GM18505 (cell line): Measurements from ENCODE around the gene PRSS36.

ENCODE experiments used
- ATAC-seq: cut with Tn5 transposase; IDR thresholded peaks from one replicate; pipeline ENCODE4 v1.9.1; 2021; ENCODE audit not compliant: unreplicated experiment
- POLR2A ChIP-seq: IDR thresholded peaks from 4 replicates; pipeline ENCODE4 v1.6.1; 2011; ENCODE audit warnings: borderline replicate concordance; ENCODE audit not compliant: insufficient read depth, insufficient read length; ENCODE audit errors: extremely low read depth

The PRSS36 gene

DNA sequence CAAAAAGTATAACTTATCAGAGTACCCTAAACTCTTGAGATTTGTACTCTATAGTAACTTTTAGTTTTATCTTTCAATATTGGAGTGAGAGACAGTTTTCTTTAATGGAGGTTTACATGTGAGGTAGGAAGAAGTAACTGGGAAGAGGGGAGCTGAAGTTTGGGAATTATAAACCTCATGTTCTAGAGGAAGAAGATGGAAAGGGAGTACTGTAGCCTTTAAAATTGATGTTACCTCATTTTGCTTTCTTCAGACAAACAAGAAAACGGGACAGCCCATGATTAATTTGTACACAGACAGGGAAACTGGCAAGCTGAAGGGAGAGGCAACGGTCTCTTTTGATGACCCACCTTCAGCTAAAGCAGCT, 39.5 kb upstream of the PRSS36 start:
- no peak for ATAC-seq
- no peak for TF ChIP-seq POLR2A

DNA sequence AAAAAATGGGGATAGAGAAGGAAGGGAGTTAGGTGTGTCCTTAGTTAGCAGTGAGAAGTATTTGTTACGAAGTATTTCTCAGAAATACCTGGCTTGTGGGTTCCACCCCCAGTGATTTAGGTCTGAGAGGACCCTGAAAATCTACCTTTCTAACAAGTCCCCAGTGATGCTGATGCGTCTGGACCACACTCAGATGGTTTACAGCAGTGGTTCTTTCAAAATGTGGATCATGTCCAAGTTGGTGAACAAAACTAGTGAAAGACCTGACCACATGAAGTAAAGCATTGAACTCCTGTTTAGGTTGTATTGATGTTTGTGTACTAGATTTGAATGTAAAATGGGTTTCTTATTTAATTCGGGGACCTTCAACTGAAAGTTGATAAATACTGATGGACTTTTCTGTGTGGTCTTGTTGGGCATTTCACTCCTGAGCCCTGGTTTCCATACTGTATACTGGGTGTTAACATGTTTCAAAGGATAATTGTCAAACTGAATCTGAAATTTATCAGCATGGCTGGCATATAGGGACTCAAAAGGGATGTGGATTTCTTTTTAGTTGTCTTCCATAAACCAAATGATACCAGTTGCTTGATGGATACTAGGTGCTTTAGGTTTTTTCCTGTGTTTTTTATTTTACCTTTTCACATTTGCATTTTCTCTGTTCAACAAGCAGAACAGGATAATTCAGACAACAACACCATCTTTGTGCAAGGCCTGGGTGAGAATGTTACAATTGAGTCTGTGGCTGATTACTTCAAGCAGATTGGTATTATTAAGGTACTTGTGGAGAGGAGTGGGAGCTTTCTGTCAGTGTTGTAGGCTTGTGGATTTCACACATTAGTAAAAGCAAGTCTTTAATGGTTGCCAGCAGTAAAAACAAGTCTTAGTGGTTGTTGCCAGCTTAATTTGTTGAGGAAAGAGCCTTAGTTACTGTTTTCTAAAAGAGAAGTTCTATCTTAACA, 38.9 kb upstream of the PRSS36 start:
- no peak for TF ChIP-seq POLR2A
- ATAC-seq = no peak

DNA sequence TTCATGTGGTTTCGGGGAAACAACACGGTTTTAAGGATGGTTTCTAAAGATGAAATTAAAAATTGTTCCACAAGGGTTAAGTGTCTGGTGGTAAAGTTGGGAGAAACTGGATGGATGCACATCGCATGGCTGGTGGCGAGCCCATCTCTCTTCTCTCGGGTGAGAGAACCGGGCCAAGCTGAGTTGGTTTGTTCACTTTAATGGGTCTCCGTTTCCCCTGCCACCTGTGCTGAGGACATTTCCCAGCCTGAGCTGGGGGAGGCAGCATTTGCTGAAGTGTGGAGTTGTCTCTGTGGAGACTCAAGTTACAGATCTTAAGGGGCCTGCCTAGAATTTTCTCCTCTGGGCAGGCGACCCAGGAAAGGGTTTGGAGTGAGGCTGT, 37.9 kb upstream of the PRSS36 start:
- no peak for ATAC-seq
- no peak for TF ChIP-seq POLR2A

DNA sequence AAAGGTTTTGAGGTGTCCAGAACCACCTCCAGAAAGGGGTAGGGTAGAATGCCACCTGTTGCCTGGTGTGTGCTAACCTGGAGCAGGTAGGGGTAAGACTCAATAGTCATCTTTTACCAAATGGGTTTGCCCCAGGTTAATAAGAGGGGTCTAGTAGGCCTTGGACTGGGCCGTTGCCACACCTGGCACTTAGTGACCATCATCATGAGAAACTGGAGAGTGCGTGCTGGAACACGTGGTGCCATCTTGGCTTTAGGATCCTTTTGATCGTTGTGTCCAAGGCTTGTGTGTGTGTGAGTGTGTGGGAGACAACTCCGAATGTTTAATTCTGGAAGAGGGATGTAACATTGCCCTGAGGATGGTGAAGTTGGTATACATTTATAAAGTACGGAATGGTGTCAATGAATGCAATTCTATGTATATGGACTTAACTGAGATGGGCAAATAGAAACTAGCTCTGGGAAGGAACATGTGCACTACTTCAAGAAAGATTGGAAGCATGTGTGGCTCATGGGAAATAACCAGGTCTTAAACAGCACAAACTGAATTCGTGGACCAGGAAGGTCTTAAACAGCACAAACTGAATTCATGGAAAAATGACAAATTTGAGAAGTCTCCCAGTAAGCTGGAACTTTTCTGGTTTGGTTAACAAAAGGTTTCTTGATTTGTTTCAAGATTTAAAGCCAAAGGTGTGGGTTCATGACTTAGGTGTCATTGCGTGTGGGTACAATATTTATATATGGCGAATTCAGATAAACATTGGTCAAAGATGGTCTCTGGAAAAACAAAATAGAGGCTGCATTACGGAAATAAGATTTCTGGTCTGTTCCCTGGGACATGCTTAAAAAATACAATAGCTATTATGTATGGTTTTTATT, 37.3 kb upstream of the PRSS36 start:
- TF ChIP-seq POLR2A = peak; percentile 15
- ATAC-seq = no peak

DNA sequence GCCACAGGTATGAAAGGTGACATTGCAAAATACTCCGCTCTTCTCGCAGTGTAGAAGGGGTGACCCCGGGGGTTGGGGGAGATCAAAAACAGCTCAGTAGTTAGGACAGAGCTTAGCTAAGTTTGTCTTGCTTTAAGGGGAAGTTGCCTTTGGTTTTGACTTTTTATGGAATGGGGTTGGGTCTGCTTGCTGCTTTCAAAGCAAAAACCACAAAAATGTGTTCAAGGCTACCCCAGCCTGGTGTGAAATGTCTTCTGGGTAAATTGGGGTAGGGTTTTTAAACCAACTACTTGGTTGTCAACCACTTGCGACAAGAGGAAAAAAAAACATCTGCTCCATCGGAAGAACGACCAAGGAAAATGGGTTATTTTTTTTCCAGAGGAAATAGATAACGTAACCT, 36.3 kb upstream of the PRSS36 start:
- TF ChIP-seq POLR2A = no peak
- ATAC-seq = no peak

DNA sequence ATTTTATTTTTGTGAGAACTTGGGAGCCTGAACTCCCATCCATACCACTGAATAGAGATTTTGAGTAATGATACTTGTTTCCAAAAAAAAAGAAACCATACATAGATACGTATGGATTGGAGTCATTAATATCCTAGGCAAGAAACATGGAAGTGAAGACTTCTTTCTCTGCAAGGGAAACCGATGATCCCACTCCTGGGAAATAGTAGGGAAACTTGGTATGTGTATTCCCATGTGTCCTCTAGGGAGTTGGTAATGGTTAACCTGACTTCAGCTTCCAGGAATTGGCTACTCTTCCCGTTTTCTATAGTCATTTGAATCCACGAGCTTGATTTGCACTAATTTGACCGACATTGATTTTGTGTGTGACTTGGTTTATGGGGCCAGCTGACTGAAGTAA, 35.5 kb upstream of the PRSS36 start:
- ATAC-seq = no peak
- no peak for TF ChIP-seq POLR2A

DNA sequence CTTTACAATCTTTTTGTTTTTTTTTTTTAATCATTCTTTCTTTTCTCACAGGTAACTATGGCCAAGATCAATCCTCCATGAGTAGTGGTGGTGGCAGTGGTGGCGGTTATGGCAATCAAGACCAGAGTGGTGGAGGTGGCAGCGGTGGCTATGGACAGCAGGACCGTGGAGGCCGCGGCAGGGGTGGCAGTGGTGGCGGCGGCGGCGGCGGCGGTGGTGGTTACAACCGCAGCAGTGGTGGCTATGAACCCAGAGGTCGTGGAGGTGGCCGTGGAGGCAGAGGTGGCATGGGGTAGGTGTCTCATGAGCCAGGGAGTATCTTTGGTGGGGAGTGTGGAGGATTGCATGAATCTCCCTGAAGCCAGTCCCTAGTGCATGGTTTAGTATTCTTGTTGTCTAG, 35.0 kb upstream of the PRSS36 start:
- no peak for TF ChIP-seq POLR2A
- ATAC-seq = no peak

DNA sequence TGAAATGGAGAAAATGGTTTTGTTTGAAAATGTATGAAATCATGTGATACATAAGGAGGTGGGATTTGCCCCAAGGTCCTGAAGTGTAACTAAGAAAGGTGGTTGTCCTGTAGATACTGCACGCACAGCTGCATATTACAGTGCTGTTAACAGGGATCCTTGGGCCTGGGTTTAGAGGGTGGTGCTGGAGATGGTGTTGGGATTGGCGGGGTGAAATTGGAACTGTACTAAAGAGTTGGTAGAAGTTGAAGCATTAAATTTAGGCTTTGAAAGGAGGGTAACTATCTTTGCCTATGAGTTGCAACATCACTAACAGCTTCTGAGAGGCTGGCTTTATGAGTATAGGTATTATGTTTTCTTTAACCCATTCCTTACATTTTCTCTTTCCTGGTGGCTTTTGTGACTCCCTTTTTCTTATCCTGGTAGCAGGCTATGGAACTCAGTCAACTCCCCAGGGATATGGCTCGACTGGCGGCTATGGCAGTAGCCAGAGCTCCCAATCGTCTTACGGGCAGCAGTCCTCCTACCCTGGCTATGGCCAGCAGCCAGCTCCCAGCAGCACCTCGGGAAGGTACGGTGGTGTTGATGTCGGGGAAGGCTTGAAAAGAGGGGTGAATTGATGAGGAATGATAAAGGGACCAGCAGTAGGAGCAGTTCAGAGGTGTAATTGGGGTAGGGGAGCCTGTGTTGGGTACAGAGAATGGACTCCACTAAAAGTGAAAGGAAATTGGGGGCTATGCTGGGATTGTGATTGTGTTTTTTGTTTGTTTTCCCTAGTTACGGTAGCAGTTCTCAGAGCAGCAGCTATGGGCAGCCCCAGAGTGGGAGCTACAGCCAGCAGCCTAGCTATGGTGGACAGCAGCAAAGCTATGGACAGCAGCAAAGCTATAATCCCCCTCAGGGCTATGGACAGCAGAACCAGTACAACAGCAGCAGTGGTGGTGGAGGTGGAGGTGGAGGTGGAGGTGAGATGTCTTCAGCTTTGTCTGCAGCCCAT, 33.9 kb upstream of the PRSS36 start:
- no peak for ATAC-seq
- TF ChIP-seq POLR2A = no peak

DNA sequence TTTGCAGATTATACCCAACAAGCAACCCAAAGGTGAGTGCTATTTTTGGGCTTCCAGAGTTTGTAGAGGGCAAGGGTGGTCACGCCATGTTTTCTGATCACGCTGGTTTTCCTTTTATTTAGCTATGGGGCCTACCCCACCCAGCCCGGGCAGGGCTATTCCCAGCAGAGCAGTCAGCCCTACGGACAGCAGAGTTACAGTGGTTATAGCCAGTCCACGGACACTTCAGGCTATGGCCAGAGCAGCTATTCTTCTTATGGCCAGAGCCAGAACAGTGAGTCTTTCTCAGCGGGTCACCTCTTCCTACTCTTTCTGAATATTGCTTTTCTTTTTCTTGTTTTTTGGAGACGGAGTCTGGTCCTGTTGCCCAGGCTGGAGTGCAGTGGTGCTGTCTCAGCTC, 32.5 kb upstream of the PRSS36 start:
- TF ChIP-seq POLR2A = no peak
- no peak for ATAC-seq

DNA sequence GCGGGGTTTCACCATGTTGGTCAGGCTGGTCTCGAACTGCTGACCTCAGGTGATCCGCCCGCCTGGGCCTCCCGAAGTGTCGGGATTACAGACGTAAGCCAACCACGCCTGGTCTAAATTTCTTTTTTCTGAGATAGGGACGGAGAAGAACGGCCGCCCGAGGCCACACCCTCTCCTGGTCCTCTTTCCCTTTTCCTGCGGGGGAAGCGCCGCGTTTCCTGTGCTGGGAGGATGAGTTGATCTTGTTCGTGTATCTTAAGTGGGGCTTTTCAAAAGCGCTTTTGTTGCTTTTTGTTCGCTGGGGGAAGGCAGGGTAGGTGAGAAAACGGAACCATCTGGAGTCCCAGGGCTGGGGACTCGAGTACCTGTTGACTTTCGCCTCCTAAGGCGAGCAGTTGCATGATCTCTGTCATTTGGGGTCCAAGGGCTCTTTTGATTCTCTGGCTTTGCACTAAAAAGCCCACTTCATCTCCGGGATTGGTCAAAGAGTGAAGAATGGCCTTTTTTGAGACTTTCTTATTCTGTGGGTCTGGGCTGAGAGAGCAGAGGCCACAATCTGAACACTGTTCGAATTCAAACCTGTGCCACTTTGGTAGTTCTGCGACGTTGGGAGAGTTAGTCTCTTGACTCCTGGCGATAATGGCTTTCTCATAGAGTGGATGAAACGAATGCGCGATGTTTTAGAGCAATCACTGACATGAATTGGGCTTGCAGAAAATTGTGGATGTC, 31.4 kb upstream of the PRSS36 start:
- no peak for ATAC-seq
- TF ChIP-seq POLR2A = peak; percentile 16

DNA sequence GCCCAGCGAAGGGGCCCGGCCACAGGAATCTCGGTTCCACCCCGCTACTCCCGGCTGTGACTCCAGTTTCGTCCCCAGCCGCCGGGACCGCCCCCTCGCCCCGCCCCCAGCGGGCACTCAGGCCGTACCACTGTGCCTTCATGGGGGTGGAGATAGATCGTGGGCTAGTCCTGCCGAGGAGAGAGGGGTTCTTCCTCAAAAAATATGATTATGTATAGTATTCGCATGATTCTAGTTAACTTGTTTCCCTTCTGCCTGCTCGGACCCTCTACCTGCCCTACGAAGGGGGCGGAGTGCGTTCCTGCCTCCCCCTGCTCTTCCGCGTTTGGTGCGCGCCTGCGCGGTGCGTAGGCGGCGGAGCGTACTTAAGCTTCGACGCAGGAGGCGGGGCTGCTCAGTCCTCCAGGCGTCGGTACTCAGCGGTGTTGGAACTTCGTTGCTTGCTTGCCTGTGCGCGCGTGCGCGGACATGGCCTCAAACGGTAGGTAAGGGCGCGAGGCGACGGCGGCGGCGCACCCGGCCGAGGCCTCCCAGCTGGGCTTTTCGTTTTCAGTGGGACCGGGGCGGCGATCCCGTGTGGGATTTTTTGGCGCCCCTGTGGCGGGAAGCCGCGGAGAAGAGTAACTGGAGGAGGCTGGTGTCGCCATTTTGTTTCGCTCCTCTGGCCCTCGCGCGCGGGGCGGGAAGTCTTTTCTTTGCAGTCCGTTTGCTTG, 30.0 kb upstream of the PRSS36 start, which contains the start of gene FUS:
Gene FUS (plus strand): TSS at position 393 of the 713 bp plus-strand sequence. CDS start 76 bp downstream, at position 469.
- ATAC-seq = peak; percentile 60
- peak; percentile 100 for TF ChIP-seq POLR2A
